Gastrocnemius medialis (tissue), 4 donors: ENCODE results near the gene HIVEP2.

Experiments
- POLR2A ChIP-seq, 2 donors: fragments of 450-650 bp; IDR thresholded peaks; one replicate each; pipeline ENCODE4 v1.6.1; 2017; ENCODE audit warnings: antibody characterized with exemption in 2 of 2, mild to moderate bottlenecking in 2 of 2, moderate library complexity in 2 of 2
- TF ChIP-seq, protein P1 (sequence below), 5 experiments: fragments of 450-650 bp in 3 of 5; fragments of 200-600 bp in 2 of 5; sonication (generic) in 2 of 5; IDR thresholded peaks in 4 of 5; conservative IDR thresholded peaks in 1 of 5; 1 replicate in 4 of 5; 2 replicates in 1 of 5; pipeline ENCODE4 v1.5.1; 2016 to 2019; ENCODE audit warnings: antibody characterized with exemption in 5 of 5, mild to moderate bottlenecking in 3 of 5, moderate library complexity in 3 of 5

DNA sequence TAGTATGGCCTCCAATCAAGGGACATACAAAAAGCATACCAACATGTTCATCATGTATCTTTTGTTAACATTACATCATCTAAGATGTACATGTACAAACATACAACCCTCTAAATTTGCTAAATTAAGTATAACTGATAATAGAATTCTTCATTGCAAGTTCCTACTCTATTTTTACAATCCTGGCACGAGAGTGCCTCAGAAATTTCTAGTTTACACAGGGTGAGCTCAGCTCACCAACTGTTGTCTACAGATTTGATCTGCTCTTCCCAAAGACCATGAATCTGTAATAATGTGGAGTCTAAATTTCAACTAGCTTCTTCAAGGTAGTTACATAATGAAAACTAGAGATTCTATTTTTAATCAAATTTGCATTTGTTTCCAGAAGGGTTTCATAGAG, 179.7 kb downstream of the HIVEP2 start:
- no peak for TF ChIP-seq POLR2A (IDR thresholded peaks at IDR 0.05)
- TF ChIP-seq, protein P1, sequence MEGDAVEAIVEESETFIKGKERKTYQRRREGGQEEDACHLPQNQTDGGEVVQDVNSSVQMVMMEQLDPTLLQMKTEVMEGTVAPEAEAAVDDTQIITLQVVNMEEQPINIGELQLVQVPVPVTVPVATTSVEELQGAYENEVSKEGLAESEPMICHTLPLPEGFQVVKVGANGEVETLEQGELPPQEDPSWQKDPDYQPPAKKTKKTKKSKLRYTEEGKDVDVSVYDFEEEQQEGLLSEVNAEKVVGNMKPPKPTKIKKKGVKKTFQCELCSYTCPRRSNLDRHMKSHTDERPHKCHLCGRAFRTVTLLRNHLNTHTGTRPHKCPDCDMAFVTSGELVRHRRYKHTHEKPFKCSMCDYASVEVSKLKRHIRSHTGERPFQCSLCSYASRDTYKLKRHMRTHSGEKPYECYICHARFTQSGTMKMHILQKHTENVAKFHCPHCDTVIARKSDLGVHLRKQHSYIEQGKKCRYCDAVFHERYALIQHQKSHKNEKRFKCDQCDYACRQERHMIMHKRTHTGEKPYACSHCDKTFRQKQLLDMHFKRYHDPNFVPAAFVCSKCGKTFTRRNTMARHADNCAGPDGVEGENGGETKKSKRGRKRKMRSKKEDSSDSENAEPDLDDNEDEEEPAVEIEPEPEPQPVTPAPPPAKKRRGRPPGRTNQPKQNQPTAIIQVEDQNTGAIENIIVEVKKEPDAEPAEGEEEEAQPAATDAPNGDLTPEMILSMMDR (IDR thresholded peaks at IDR 0.05 in 4 of 5, conservative IDR thresholded peaks at IDR 0.05 in 1 of 5), result no peak
